Mesenchymal stem cell (in vitro differentiated cells and primary cell): Measurements from ENCODE around the gene ZNF12.
A peak's percentile ranks its signal among the peaks of the same experiment; 100 is the strongest.
"Not testable (repeated sequence)": the region's sequence is repeated elsewhere in the genome, so short reads cannot be mapped to it uniquely, and the experiment has no call there.

Source experiments
- DNase-seq: peaks from one replicate; pipeline ENCODE4 v3.0.0-alpha.2; 2013
- H2AFZ ChIP-seq: one replicate; pipeline ENCODE4 v1.6.1; 2013; ENCODE audit warnings: low read depth, mild to moderate bottlenecking, control low read depth, inconsistent platforms, low read length, moderate library complexity
- H2AK5ac ChIP-seq: 2 replicates; pipeline ENCODE4 v1.6.1; 2013; ENCODE audit warnings: low read length, moderate library complexity, mild to moderate bottlenecking, inconsistent platforms; ENCODE audit not compliant: severe bottlenecking
- H2BK120ac ChIP-seq: one replicate; pipeline ENCODE4 v1.6.1; 2013; ENCODE audit warnings: low read depth, mild to moderate bottlenecking, inconsistent platforms, low read length, moderate library complexity
- H2BK12ac ChIP-seq, 2 experiments: one replicate each; pipeline ENCODE4 v1.6.1; 2013; ENCODE audit warnings: inconsistent platforms in 2 of 2, low read length in 2 of 2, mild to moderate bottlenecking in 2 of 2, moderate library complexity in 2 of 2, control low read depth in 1 of 2
- H2BK15ac ChIP-seq: one replicate; pipeline ENCODE4 v1.6.1; 2013; ENCODE audit warnings: mild to moderate bottlenecking, low read depth, inconsistent platforms; ENCODE audit not compliant: poor library complexity, severe bottlenecking
- H2BK5ac ChIP-seq: 2 replicates; pipeline ENCODE4 v1.6.1; 2013; ENCODE audit warnings: low read depth, mild to moderate bottlenecking, low read length, control low read depth, inconsistent platforms; ENCODE audit not compliant: poor library complexity, severe bottlenecking
- H3K14ac ChIP-seq, 2 experiments: one replicate each; pipeline ENCODE4 v1.6.1; 2013; ENCODE audit warnings: inconsistent platforms in 2 of 2, low read length in 2 of 2, control low read depth in 1 of 2, mild to moderate bottlenecking in 1 of 2, moderate library complexity in 1 of 2
- H3K18ac ChIP-seq, 2 experiments: one replicate each; pipeline ENCODE4 v1.6.1; 2013; ENCODE audit warnings: inconsistent platforms in 2 of 2, low read length in 2 of 2, control low read depth in 1 of 2, low read depth in 1 of 2, mild to moderate bottlenecking in 1 of 2
- H3K23ac ChIP-seq, 2 experiments: one replicate each; pipeline ENCODE4 v1.6.1; 2013; ENCODE audit warnings: inconsistent platforms in 2 of 2, low read length in 2 of 2, mild to moderate bottlenecking in 2 of 2, moderate library complexity in 2 of 2, control low read depth in 1 of 2
- H3K27ac ChIP-seq: 2 replicates; pipeline ENCODE4 v1.5.1; 2013; ENCODE audit warnings: mild to moderate bottlenecking, moderate library complexity, low read length, control low read depth, inconsistent platforms; ENCODE audit not compliant: poor library complexity, severe bottlenecking
- H3K27me3 ChIP-seq, 2 experiments: 2 replicates each; pipeline versions ENCODE4 v1.6.1 to v1.7.0; 2013; ENCODE audit warnings: low read length in 2 of 2, mild to moderate bottlenecking in 2 of 2, moderate library complexity in 2 of 2, control low read depth in 1 of 2, inconsistent platforms in 1 of 2; ENCODE audit not compliant: control insufficient read depth in 1 of 2, insufficient read depth in 1 of 2
- H3K36me3 ChIP-seq, 2 experiments: 2 replicates each; pipeline versions ENCODE4 v1.6.1 to v1.7.0; 2013; ENCODE audit warnings: low read length in 2 of 2, control low read depth in 1 of 2, inconsistent platforms in 1 of 2, low read depth in 1 of 2, mild to moderate bottlenecking in 1 of 2; ENCODE audit not compliant: insufficient read depth in 2 of 2, control insufficient read depth in 1 of 2
- H3K4ac ChIP-seq, 2 experiments: one replicate each; pipeline ENCODE4 v1.6.1; 2013; ENCODE audit warnings: inconsistent platforms in 2 of 2, low read length in 2 of 2, mild to moderate bottlenecking in 2 of 2, moderate library complexity in 2 of 2, control low read depth in 1 of 2, low read depth in 1 of 2
- H3K4me1 ChIP-seq: 2 replicates; pipeline ENCODE4 v1.6.1; 2013; ENCODE audit warnings: low read depth, low read length, control low read depth; ENCODE audit not compliant: control insufficient read depth, insufficient read depth
- H3K4me2 ChIP-seq: 2 replicates; pipeline ENCODE4 v1.6.1; 2013; ENCODE audit warnings: low read length, mild to moderate bottlenecking, inconsistent platforms; ENCODE audit not compliant: poor library complexity, severe bottlenecking
- H3K4me3 ChIP-seq, 2 experiments: 2 replicates each; pipeline versions ENCODE4 v1.5.1 to v1.7.0; 2013; ENCODE audit warnings: low read length in 2 of 2, mild to moderate bottlenecking in 2 of 2, control low read depth in 1 of 2, low read depth in 1 of 2; ENCODE audit not compliant: insufficient read depth in 1 of 2
- H3K79me1 ChIP-seq: replicated peaks from 2 replicates; pipeline ENCODE4 v1.6.1; 2013; ENCODE audit warnings: mild to moderate bottlenecking, control low read depth, low read length, inconsistent platforms; ENCODE audit not compliant: poor library complexity, severe bottlenecking
- H3K9ac ChIP-seq: 2 replicates; pipeline ENCODE4 v1.7.0; 2013; ENCODE audit warnings: mild to moderate bottlenecking, low read length, moderate library complexity
- H3K9me3 ChIP-seq: 2 replicates; pipeline ENCODE4 v1.7.0; 2013; ENCODE audit warnings: mild to moderate bottlenecking, low read length; ENCODE audit not compliant: control insufficient read depth
- H4K8ac ChIP-seq: one replicate; pipeline ENCODE4 v1.6.1; 2013; ENCODE audit warnings: inconsistent platforms, mild to moderate bottlenecking, low read length, moderate library complexity
- H4K91ac ChIP-seq: one replicate; pipeline ENCODE4 v1.6.1; 2013; ENCODE audit warnings: mild to moderate bottlenecking, low read length, inconsistent platforms
- WGBS: methylation state at CpG from one replicate; pipeline ENCODE4 v1.1.7; 2013; ENCODE audit warnings: mixed read lengths; 5-methylcytosine and 5-hydroxymethylcytosine counted together

Gene ZNF12

GRCh38 chr7:6675807-6676405 lies 30.8 kb downstream of the ZNF12 start:
- Histone ChIP-seq H2BK120ac (no peak overlapping the region), H2BK12ac (no peak overlapping the region), H2BK5ac (no peak overlapping the region), H2AK5ac (no peak overlapping the region), H3K23ac (no peak overlapping the region), H3K9ac (no peak overlapping the region), H3K9me3 (peaks cover 74% of the 10 kb centered on the region), H3K4ac (no peak overlapping the region), H3K79me1 (no peaks in the 10 kb centered on the region), H3K18ac (no peak overlapping the region), H3K27me3 (no peaks in the 10 kb centered on the region), H2BK15ac (no peak overlapping the region), H3K4me2 (no peak overlapping the region), H3K4me1 (no peaks in the 10 kb centered on the region), H3K4me3 (peak overlapping the region in 1 of 2 experiments; percentile 16), H4K91ac (no peak overlapping the region), H4K8ac (no peak overlapping the region), H3K14ac (no peak overlapping the region), H3K27ac (no peak overlapping the region), H2AFZ (no peak overlapping the region), H3K36me3 (no peaks in the 10 kb centered on the region)
- WGBS: no CpG with 5 or more reads among the region's 1 CpG
- no peak for DNase-seq

GRCh38 chr7:6670851-6671250 lies 35.9 kb downstream of the ZNF12 start:
- no CpG with 5 or more reads among the region's 34 CpGs for WGBS
- not testable (repeated sequence) for H3K27ac ChIP-seq, H3K4me2 ChIP-seq, H2AK5ac ChIP-seq, H3K4me1 ChIP-seq, H3K23ac ChIP-seq, H4K91ac ChIP-seq, H2BK5ac ChIP-seq, H2BK120ac ChIP-seq, H2AFZ ChIP-seq, H3K14ac ChIP-seq, H3K4me3 ChIP-seq, H2BK15ac ChIP-seq, H3K36me3 ChIP-seq, H3K18ac ChIP-seq, DNase-seq, H3K9ac ChIP-seq, H4K8ac ChIP-seq, H3K27me3 ChIP-seq, H3K79me1 ChIP-seq, H3K4ac ChIP-seq, H2BK12ac ChIP-seq
- peaks cover 63% of the 10 kb centered on the region for H3K9me3 ChIP-seq

GRCh38 chr7:6658618-6659345 lies 48.0 kb downstream of the ZNF12 start:
- H2BK120ac ChIP-seq: no peak overlapping the region
- peaks cover 1% of the 10 kb centered on the region for H3K4me1 ChIP-seq
- no peak overlapping the region for H2BK5ac ChIP-seq
- H3K27me3 ChIP-seq: no peaks in the 10 kb centered on the region
- peaks cover 35% of the 10 kb centered on the region for H3K9me3 ChIP-seq
- H2AFZ ChIP-seq: no peak overlapping the region
- H3K4ac ChIP-seq: no peak overlapping the region
- no peak overlapping the region for H3K14ac ChIP-seq
- no peak overlapping the region for H2BK15ac ChIP-seq
- no peak overlapping the region for H2AK5ac ChIP-seq
- H3K36me3 ChIP-seq: peaks cover 17 to 31% of the 10 kb centered on the region in 2 experiments
- H3K79me1 ChIP-seq: peaks cover 21% of the 10 kb centered on the region
- no peak overlapping the region for H3K23ac ChIP-seq
- no peak for DNase-seq
- no peak overlapping the region for H3K27ac ChIP-seq
- no peak overlapping the region for H2BK12ac ChIP-seq
- H4K8ac ChIP-seq: no peak overlapping the region
- H3K18ac ChIP-seq: no peak overlapping the region
- no peak overlapping the region for H3K9ac ChIP-seq
- H4K91ac ChIP-seq: no peak overlapping the region
- H3K4me2 ChIP-seq: no peak overlapping the region
- H3K4me3 ChIP-seq: no peak overlapping the region
- WGBS: 56% methylated on average over 11 of the region's 11 CpGs

- H3K4me3 ChIP-seq: no peak overlapping the region
- WGBS: 99% methylated on average over 9 of the region's 9 CpGs
- H3K14ac ChIP-seq: no peak overlapping the region
- H3K9ac ChIP-seq: no peak overlapping the region
- H2AK5ac ChIP-seq: no peak overlapping the region
- H3K9me3 ChIP-seq: peaks cover 25% of the 10 kb centered on the region
- no peak overlapping the region for H3K18ac ChIP-seq
- H3K27ac ChIP-seq: no peak overlapping the region
- no peak overlapping the region for H2BK5ac ChIP-seq
- no peak overlapping the region for H2BK15ac ChIP-seq
- no peak overlapping the region for H3K4me2 ChIP-seq
- H2AFZ ChIP-seq: no peak overlapping the region
- no peak overlapping the region for H3K4ac ChIP-seq
- H4K8ac ChIP-seq: no peak overlapping the region
- H3K27me3 ChIP-seq: no peaks in the 10 kb centered on the region
- H2BK12ac ChIP-seq: no peak overlapping the region
- H3K23ac ChIP-seq: no peak overlapping the region
- no peak overlapping the region for H2BK120ac ChIP-seq
- H3K79me1 ChIP-seq: peaks cover 26% of the 10 kb centered on the region
- peaks cover 30 to 55% of the 10 kb centered on the region in 2 experiments for H3K36me3 ChIP-seq
- H4K91ac ChIP-seq: no peak overlapping the region
- H3K4me1 ChIP-seq: no peaks in the 10 kb centered on the region
- DNase-seq: no peak
Observed at GRCh38 chr7:6656413-6656812, 50.3 kb downstream of the ZNF12 start.
